GM19099 (cell line): Measurements from ENCODE around the gene PHLPP1.

Source experiments
- POLR2A ChIP-seq: IDR thresholded peaks from 3 replicates; pipeline ENCODE4 v1.6.1; 2011; ENCODE audit warnings: low read depth; ENCODE audit not compliant: insufficient read length; ENCODE audit errors: extremely low read depth

PHLPP1 gene

GRCh38 chr18:63002305-63002704 lies 287.0 kb downstream of the PHLPP1 start:
- no peak for TF ChIP-seq POLR2A

- no peak for TF ChIP-seq POLR2A
Measured at GRCh38 chr18:63002803-63003445, 287.6 kb downstream of the PHLPP1 start.

GRCh38 chr18:63003899-63004298 lies 288.6 kb downstream of the PHLPP1 start:
- TF ChIP-seq POLR2A, result no peak

GRCh38 chr18:63004466-63005089 lies 289.2 kb downstream of the PHLPP1 start:
- no peak for TF ChIP-seq POLR2A

- TF ChIP-seq POLR2A, result no peak
Measured at GRCh38 chr18:63005306-63005705, 290.0 kb downstream of the PHLPP1 start.

GRCh38 chr18:63007231-63007630 lies 291.9 kb downstream of the PHLPP1 start:
- TF ChIP-seq POLR2A, result no peak

GRCh38 chr18:63016270-63016669 lies 300.9 kb downstream of the PHLPP1 start:
- no peak for TF ChIP-seq POLR2A

GRCh38 chr18:63017076-63017475 lies 301.7 kb downstream of the PHLPP1 start:
- TF ChIP-seq POLR2A, result no peak

- no peak for TF ChIP-seq POLR2A
Measured at GRCh38 chr18:63017977-63018376, 302.6 kb downstream of the PHLPP1 start.

GRCh38 chr18:63022429-63023022 lies 307.2 kb downstream of the PHLPP1 start:
- TF ChIP-seq POLR2A, result no peak

GRCh38 chr18:63025251-63026090 lies 310.1 kb downstream of the PHLPP1 start:
- no peak for TF ChIP-seq POLR2A

- TF ChIP-seq POLR2A, result no peak
Measured at GRCh38 chr18:63028380-63028779, 313.0 kb downstream of the PHLPP1 start.
